Mesendoderm (in vitro differentiated cells): ENCODE measurements around the gene ITGAD.

ENCODE experiments used
- DNase-seq: peaks from one replicate; pipeline ENCODE4 v3.0.0; 2013
- H2AK5ac ChIP-seq: 2 replicates; pipeline ENCODE4 v1.6.1; 2013; ENCODE audit warnings: low read length, inconsistent platforms
- H2BK120ac ChIP-seq: 2 replicates; pipeline ENCODE4 v1.6.1; 2013; ENCODE audit warnings: low read depth, mild to moderate bottlenecking, low read length, moderate library complexity, mixed read lengths
- H2BK15ac ChIP-seq: replicated peaks from 2 replicates; pipeline ENCODE4 v1.6.1; 2013; ENCODE audit warnings: low read depth, mild to moderate bottlenecking, moderate library complexity
- H2BK5ac ChIP-seq: 2 replicates; pipeline ENCODE4 v1.6.1; 2013; ENCODE audit warnings: low read length, inconsistent platforms
- H3K18ac ChIP-seq: 2 replicates; pipeline ENCODE4 v1.6.1; 2013; ENCODE audit warnings: mild to moderate bottlenecking, low read length, mixed read lengths
- H3K23ac ChIP-seq: one replicate; pipeline ENCODE4 v1.6.1; 2013; ENCODE audit warnings: low read length
- H3K27ac ChIP-seq: 2 replicates; pipeline ENCODE4 v1.5.1; 2013; ENCODE audit warnings: low read depth, mild to moderate bottlenecking, inconsistent platforms, low read length, moderate library complexity
- H3K27me3 ChIP-seq: 2 replicates; pipeline ENCODE4 v1.6.1; 2013; ENCODE audit warnings: low read length, control low read depth, mild to moderate bottlenecking, inconsistent platforms; ENCODE audit not compliant: insufficient read depth, poor library complexity
- H3K36me3 ChIP-seq: 2 replicates; pipeline ENCODE4 v1.6.1; 2013; ENCODE audit warnings: low read length, inconsistent platforms; ENCODE audit not compliant: control insufficient read depth, insufficient read depth
- H3K4ac ChIP-seq: one replicate; pipeline ENCODE4 v1.6.1; 2013; ENCODE audit warnings: low read depth, mild to moderate bottlenecking, low read length, moderate library complexity
- H3K4me1 ChIP-seq: 2 replicates; pipeline ENCODE4 v1.6.1; 2013; ENCODE audit warnings: low read depth, low read length, inconsistent platforms; ENCODE audit not compliant: control insufficient read depth
- H3K4me2 ChIP-seq: 2 replicates; pipeline ENCODE4 v1.6.1; 2013; ENCODE audit warnings: low read length
- H3K4me3 ChIP-seq: 2 replicates; pipeline ENCODE4 v1.5.1; 2013; ENCODE audit warnings: mild to moderate bottlenecking, low read length
- H3K56ac ChIP-seq: one replicate; pipeline ENCODE4 v1.6.1; 2013; ENCODE audit warnings: low read length
- H3K79me1 ChIP-seq: 2 replicates; pipeline ENCODE4 v1.6.1; 2013; ENCODE audit warnings: low read length, inconsistent platforms
- H3K79me2 ChIP-seq: 2 replicates; pipeline ENCODE4 v1.6.1; 2013; ENCODE audit warnings: mild to moderate bottlenecking, low read length; ENCODE audit not compliant: control insufficient read depth, insufficient read depth
- H3K9ac ChIP-seq: 2 replicates; pipeline ENCODE4 v1.6.1; 2013; ENCODE audit warnings: low read length, inconsistent platforms
- H4K5ac ChIP-seq: one replicate; pipeline ENCODE4 v1.6.1; 2013; ENCODE audit warnings: low read length
- H4K8ac ChIP-seq: one replicate; pipeline ENCODE4 v1.6.1; 2013; ENCODE audit warnings: low read depth, mild to moderate bottlenecking, control low read depth, low read length, moderate library complexity
- WGBS: extraction: QIAGEN DNeasy Blood & Tissue Kit; methylation state at CpG from one replicate; pipeline ENCODE4 v1.1.7; 2013; ENCODE audit warnings: low lambda C conversion rate, missing lambda C conversion rate; ENCODE audit not compliant: insufficient coverage; ENCODE audit errors: extremely low coverage; 5-methylcytosine and 5-hydroxymethylcytosine counted together

The ITGAD gene

DNA sequence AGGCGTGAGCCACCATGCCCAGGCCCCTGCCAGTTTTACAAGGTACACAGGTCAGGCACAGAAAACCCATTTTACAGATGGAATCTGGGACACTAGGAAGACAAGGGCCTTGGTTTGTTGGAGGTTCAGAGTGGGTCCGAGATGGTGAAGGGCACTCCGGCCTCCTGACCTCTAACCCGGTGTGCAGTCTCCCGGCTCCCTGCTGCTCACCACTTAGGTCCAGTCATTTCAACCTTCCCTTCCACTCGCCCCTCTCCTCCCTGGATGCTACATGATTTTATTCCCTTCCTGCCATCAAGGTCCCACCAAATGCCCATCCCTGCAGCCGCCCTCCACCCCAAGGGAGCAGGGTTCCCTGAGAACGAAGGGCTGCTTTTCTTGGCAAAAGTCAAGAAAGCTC is 29.4 kb upstream of the ITGAD start:
- WGBS = no CpG with 5 or more reads among the region's 8 CpGs
- H3K4me3 ChIP-seq = no peak overlapping the region

DNA sequence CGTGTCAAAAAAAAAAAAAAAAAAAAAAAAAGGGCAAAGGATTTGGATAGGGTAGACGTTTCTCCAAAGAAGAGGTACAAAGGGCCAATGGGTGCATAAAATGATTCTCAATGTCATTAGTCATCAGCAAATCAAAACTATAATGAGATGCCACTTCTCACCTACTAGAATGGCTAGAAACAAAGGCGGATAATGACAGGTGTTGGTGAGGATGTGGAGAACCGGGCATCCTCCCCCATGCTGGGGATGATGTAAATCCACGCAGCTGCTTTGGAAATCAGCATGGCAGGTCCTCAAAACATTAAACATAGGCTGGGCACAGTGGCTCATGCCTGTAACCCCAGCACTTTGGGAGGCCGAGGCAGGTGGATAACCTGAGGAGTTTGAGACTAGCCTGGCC is 28.7 kb upstream of the ITGAD start:
- Histone ChIP-seq H3K36me3 (no peaks in the 10 kb centered on the region), H4K5ac (no peak overlapping the region), H3K79me1 (no peaks in the 10 kb centered on the region), H3K23ac (no peak overlapping the region), H3K4ac (no peak overlapping the region), H3K4me2 (no peak overlapping the region), H3K4me1 (no peaks in the 10 kb centered on the region), H3K27me3 (no peaks in the 10 kb centered on the region), H3K27ac (no peak overlapping the region), H4K8ac (no peak overlapping the region), H3K18ac (no peak overlapping the region), H2BK5ac (no peak overlapping the region), H2AK5ac (no peak overlapping the region), H3K4me3 (no peak overlapping the region), H2BK120ac (no peak overlapping the region), H3K79me2 (no peaks in the 10 kb centered on the region), H3K56ac (no peak overlapping the region), H3K9ac (no peak overlapping the region), H2BK15ac (no peak overlapping the region)
- DNase-seq = no peak
- WGBS = no CpG with 5 or more reads among the region's 6 CpGs

More for the DNA sequence above, 29.4 kb upstream of the ITGAD start:
- Histone ChIP-seq H3K27me3 (no peaks in the 10 kb centered on the region), H4K8ac (no peak overlapping the region), H3K79me1 (no peaks in the 10 kb centered on the region), H3K18ac (no peak overlapping the region), H3K79me2 (no peaks in the 10 kb centered on the region), H3K27ac (no peak overlapping the region), H3K9ac (no peak overlapping the region), H3K4me1 (no peaks in the 10 kb centered on the region), H2AK5ac (no peak overlapping the region), H2BK5ac (no peak overlapping the region), H3K4ac (no peak overlapping the region), H4K5ac (no peak overlapping the region), H3K23ac (no peak overlapping the region), H2BK120ac (no peak overlapping the region), H3K56ac (no peak overlapping the region), H3K4me2 (no peak overlapping the region), H3K36me3 (no peaks in the 10 kb centered on the region), H2BK15ac (no peak overlapping the region)
- DNase-seq = no peak

DNA sequence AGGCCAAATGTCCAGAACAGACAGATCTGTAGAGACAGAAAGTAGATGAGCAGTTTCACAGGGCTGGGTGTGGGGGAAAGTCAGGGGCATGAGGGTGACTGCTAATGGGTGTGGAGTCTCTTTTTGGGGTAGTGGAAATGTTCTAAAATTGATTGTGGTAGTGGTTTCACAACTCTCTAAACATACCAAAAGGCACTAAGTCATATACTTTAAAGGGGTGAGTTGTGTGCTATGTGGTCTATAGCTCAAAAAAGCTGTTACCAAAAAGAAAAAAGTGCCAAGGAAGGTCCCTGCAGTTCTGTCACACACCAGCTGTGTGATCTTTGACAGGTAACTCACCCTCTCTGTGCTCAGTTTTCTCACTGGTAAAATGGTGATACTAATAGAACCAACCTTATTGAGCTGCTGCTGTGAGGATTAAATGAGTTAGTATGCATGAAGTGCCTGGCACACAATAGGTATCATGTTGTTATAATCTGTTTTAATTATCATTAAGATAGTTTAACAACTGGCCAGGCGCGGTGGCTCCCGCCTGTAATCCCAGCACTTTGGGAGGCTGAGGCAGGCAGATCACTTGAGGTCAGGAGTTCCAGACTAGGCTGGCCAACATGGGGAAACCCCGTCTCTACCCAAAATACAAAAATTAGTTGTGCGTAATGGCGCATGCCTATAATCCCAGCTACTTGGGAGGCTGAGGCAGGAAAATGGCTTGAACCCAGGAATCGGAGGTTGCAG is 27.8 kb upstream of the ITGAD start:
- H3K79me2 ChIP-seq = no peaks in the 10 kb centered on the region
- H3K4me3 ChIP-seq = no peak overlapping the region
- no CpG with 5 or more reads among the region's 7 CpGs for WGBS
- H4K5ac ChIP-seq = no peak overlapping the region
- no peak overlapping the region for H2BK120ac ChIP-seq
- H3K4me2 ChIP-seq = no peak overlapping the region
- no peak overlapping the region for H3K27ac ChIP-seq
- H2BK5ac ChIP-seq = no peak overlapping the region
- H3K56ac ChIP-seq = no peak overlapping the region
- H3K79me1 ChIP-seq = no peaks in the 10 kb centered on the region
- DNase-seq = no peak
- no peak overlapping the region for H2BK15ac ChIP-seq
- no peaks in the 10 kb centered on the region for H3K36me3 ChIP-seq
- H4K8ac ChIP-seq = no peak overlapping the region
- no peaks in the 10 kb centered on the region for H3K4me1 ChIP-seq
- no peak overlapping the region for H3K4ac ChIP-seq
- H3K23ac ChIP-seq = no peak overlapping the region
- H3K18ac ChIP-seq = no peak overlapping the region
- H2AK5ac ChIP-seq = no peak overlapping the region
- no peaks in the 10 kb centered on the region for H3K27me3 ChIP-seq
- H3K9ac ChIP-seq = no peak overlapping the region

DNA sequence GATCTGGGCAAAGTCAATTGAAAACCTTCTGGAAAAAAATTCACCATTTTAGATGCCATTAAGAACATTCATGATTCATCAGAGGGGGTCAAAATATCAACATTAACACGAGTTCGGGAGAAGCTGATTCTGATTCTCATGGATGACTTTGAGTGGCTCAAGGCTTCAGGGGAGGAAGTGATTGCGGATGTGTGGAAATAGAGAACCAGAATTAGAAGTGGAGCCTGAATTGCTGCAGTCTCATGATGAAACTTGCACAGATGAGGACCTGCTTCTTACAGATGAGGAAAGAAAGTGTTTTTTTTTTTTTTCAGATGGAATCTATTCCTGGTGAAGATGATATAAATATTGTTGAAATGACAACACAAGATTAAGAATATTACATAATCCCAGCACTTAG is 25.3 kb upstream of the ITGAD start:
- Histone ChIP-seq H3K36me3 (no peaks in the 10 kb centered on the region), H2BK5ac (no peak overlapping the region), H2BK120ac (no peak overlapping the region), H2AK5ac (no peak overlapping the region), H3K4ac (no peak overlapping the region), H3K18ac (no peak overlapping the region), H3K79me1 (no peaks in the 10 kb centered on the region), H4K5ac (no peak overlapping the region), H3K23ac (no peak overlapping the region), H3K4me1 (no peaks in the 10 kb centered on the region), H3K4me3 (no peak overlapping the region), H4K8ac (no peak overlapping the region), H3K27ac (no peak overlapping the region), H3K79me2 (no peaks in the 10 kb centered on the region), H2BK15ac (no peak overlapping the region), H3K4me2 (no peak overlapping the region), H3K27me3 (no peaks in the 10 kb centered on the region), H3K56ac (no peak overlapping the region), H3K9ac (no peak overlapping the region)
- WGBS = no CpG with 5 or more reads among the region's 3 CpGs
- DNase-seq = no peak

GRCh38 chr16:31371008-31371407 is 22.1 kb upstream of the ITGAD start:
- H3K27me3 ChIP-seq = no peaks in the 10 kb centered on the region
- no peak overlapping the region for H2BK15ac ChIP-seq
- no peak overlapping the region for H2BK5ac ChIP-seq
- no peak overlapping the region for H3K9ac ChIP-seq
- no peaks in the 10 kb centered on the region for H3K79me2 ChIP-seq
- no peaks in the 10 kb centered on the region for H3K4me1 ChIP-seq
- H2BK120ac ChIP-seq = no peak overlapping the region
- no peak overlapping the region for H2AK5ac ChIP-seq
- no peak overlapping the region for H3K27ac ChIP-seq
- no peak overlapping the region for H3K18ac ChIP-seq
- H3K4me2 ChIP-seq = no peak overlapping the region
- no peak overlapping the region for H3K4me3 ChIP-seq
- no peak overlapping the region for H3K23ac ChIP-seq
- WGBS = no CpG with 5 or more reads among the region's 12 CpGs
- H4K5ac ChIP-seq = no peak overlapping the region
- no peak overlapping the region for H3K56ac ChIP-seq
- H3K36me3 ChIP-seq = no peaks in the 10 kb centered on the region
- no peaks in the 10 kb centered on the region for H3K79me1 ChIP-seq
- no peak overlapping the region for H4K8ac ChIP-seq
- no peak for DNase-seq
- H3K4ac ChIP-seq = no peak overlapping the region
